ENCODE data around the gene LDLRAP1. TPM values are rescaled to one million over a fixed set of nuclear protein-coding genes. Genes with fewer than 3 reads are reported as not detected.

The LDLRAP1 gene
- total RNA-seq, 1 experiment from 2014 or later, result 26.0 TPM

DNA sequence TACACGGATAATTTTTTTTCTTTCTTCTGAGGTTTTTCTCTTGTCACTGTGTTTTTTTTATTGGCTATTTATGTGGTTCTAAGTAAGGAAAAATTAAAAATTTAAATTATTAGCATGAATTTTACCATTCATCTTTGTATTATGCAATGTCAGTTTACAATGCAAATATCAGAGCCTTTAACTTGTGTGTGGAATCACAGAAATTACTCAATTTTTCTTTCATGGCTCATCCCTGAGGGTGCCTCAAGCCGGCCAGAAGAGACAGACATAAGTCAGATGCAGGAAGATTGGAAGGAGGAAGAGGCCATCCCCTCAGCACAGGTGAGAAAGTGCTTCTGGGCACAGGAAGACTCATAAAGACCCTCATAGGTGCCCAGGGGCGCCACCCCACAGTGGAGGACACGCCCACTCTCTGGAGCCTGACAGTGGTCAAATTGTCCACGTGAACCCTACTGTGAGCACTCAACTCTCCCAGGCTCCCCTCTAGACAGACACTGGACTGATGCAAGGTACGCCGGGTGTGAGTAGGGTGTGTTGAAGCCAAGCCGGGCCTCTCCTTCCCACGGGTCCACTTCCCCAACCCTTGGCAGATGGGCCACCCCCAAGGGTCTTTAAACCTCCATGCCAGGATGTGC is 9.5 kb upstream of the LDLRAP1 start:
- intact Hi-C loops (cut with micrococcal nuclease), result loop anchor here (2.0 kb wide), 1 partner anchor 265 kb away; no protein-coding TSS in a partner anchor

More for the DNA sequence above, 9.5 kb upstream of the LDLRAP1 start:
- Histone ChIP-seq H3K9me2 (ENCODE audit: insufficient read depth) (no peaks in the 10 kb centered on the region), H4K20me1 (ENCODE audit: insufficient read depth) (no peaks in the 10 kb centered on the region), H3K4me1 (ENCODE audit: control insufficient read depth in 1 of 2, insufficient read depth in 2 of 2, low read length in 2 of 2) (peaks cover 5 to 10% of the 10 kb centered on the region in 2 experiments; a peak in 3 of 4 replicates), H3K9me3 (ENCODE audit: control insufficient read depth in 1 of 2, insufficient read depth in 1 of 2, low read depth in 1 of 2, low read length in 2 of 2) (no peaks in the 10 kb centered on the region), H2AFZ (ENCODE audit: low read depth, low read length, poor library complexity, severe bottlenecking) (no peak overlapping the region), H3K4me2 (ENCODE audit: low read length) (no peak overlapping the region), H3K4me3 (replicated peaks in 1 of 2; ENCODE audit: low read depth in 1 of 2, low read length in 2 of 2) (no peak overlapping the region), H3K36me3 (ENCODE audit: control insufficient read depth in 1 of 2, insufficient read depth in 2 of 2, low read length in 2 of 2) (no peaks in the 10 kb centered on the region), H3K79me2 (ENCODE audit: insufficient read depth, low read length) (no peaks in the 10 kb centered on the region), H3K27ac (ENCODE audit: low read depth, low read length) (no peak overlapping the region), H3K27me3 (ENCODE audit: insufficient read depth, low read length) (no peaks in the 10 kb centered on the region), H3K9ac (ENCODE audit: low read length) (no peak overlapping the region)
- ChIA-PET POLR2A (no interaction called here), CTCF (no interaction called here), RAD21 (ENCODE audit: low non-redundant PET in 1 of 2, low total read pairs in 2 of 2, uncharacterized antibody in 2 of 2, unreplicated experiment in 2 of 2) (no interaction called here)
- DNase-seq (ENCODE audit: low read depth, low spot score), result no peak
- no TSS peak for BruUV-seq (replicated peaks)
- no peak for ATAC-seq
- TF ChIP-seq ZNF274 (IDR thresholded peaks at IDR 0.05; ENCODE audit: low read depth, low read length), result no peak
- TF ChIP-seq, protein P1, sequence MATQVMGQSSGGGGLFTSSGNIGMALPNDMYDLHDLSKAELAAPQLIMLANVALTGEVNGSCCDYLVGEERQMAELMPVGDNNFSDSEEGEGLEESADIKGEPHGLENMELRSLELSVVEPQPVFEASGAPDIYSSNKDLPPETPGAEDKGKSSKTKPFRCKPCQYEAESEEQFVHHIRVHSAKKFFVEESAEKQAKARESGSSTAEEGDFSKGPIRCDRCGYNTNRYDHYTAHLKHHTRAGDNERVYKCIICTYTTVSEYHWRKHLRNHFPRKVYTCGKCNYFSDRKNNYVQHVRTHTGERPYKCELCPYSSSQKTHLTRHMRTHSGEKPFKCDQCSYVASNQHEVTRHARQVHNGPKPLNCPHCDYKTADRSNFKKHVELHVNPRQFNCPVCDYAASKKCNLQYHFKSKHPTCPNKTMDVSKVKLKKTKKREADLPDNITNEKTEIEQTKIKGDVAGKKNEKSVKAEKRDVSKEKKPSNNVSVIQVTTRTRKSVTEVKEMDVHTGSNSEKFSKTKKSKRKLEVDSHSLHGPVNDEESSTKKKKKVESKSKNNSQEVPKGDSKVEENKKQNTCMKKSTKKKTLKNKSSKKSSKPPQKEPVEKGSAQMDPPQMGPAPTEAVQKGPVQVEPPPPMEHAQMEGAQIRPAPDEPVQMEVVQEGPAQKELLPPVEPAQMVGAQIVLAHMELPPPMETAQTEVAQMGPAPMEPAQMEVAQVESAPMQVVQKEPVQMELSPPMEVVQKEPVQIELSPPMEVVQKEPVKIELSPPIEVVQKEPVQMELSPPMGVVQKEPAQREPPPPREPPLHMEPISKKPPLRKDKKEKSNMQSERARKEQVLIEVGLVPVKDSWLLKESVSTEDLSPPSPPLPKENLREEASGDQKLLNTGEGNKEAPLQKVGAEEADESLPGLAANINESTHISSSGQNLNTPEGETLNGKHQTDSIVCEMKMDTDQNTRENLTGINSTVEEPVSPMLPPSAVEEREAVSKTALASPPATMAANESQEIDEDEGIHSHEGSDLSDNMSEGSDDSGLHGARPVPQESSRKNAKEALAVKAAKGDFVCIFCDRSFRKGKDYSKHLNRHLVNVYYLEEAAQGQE (IDR thresholded peaks at IDR 0.05; ENCODE audit: low read depth), result no peak
- no peak for TF ChIP-seq EZH2 (IDR thresholded peaks at IDR 0.05)
- TF ChIP-seq ZFX (IDR thresholded peaks at IDR 0.05), result no peak
- TF ChIP-seq POLR2A (IDR thresholded peaks at IDR 0.05; ENCODE audit: borderline replicate concordance, extremely low read depth, insufficient read depth, insufficient read length), result no peak
- no peak for TF ChIP-seq CEBPB (IDR thresholded peaks at IDR 0.05; ENCODE audit: low read depth)
- no peak for TF ChIP-seq TCF7L2 (IDR thresholded peaks at IDR 0.05; ENCODE audit: borderline replicate concordance, extremely low read depth, insufficient read depth, insufficient read length)
- TF ChIP-seq SRF (IDR thresholded peaks at IDR 0.05; ENCODE audit: low read depth), result no peak
- no peak for TF ChIP-seq EGR1 (IDR thresholded peaks at IDR 0.05; ENCODE audit: low read depth)
- TF ChIP-seq, protein P2, sequence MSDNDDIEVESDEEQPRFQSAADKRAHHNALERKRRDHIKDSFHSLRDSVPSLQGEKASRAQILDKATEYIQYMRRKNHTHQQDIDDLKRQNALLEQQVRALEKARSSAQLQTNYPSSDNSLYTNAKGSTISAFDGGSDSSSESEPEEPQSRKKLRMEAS (IDR thresholded peaks at IDR 0.05), result no peak
- TF ChIP-seq JUND (IDR thresholded peaks at IDR 0.05), result no peak
- no peak for TF ChIP-seq POLR2AphosphoS5 (IDR thresholded peaks at IDR 0.05; ENCODE audit: low read depth, low read length)
- TF ChIP-seq ELF1 (IDR thresholded peaks at IDR 0.05; ENCODE audit: borderline replicate concordance, low read depth), result no peak
- no peak for TF ChIP-seq YY1 (IDR thresholded peaks at IDR 0.05; ENCODE audit: extremely low read depth, insufficient replicate concordance, low read depth, low read length)
- TF ChIP-seq, protein P3, sequence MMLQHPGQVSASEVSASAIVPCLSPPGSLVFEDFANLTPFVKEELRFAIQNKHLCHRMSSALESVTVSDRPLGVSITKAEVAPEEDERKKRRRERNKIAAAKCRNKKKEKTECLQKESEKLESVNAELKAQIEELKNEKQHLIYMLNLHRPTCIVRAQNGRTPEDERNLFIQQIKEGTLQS (IDR thresholded peaks at IDR 0.05), result no peak
- no peak for TF ChIP-seq CBX3 (IDR thresholded peaks at IDR 0.05; ENCODE audit: low read depth)
- no peak for TF ChIP-seq EZH2phosphoT487 (IDR thresholded peaks at IDR 0.05; ENCODE audit: borderline replicate concordance)
- no peak for TF ChIP-seq FOSL1 (IDR thresholded peaks at IDR 0.05; ENCODE audit: low read depth)
- no peak for TF ChIP-seq SP1 (IDR thresholded peaks at IDR 0.05; ENCODE audit: low read depth)

Data from HCT116 (cell line).